ENCODE measurements around the gene CABP1. TPM values are rescaled to one million over a fixed set of nuclear protein-coding genes. Genes with fewer than 3 reads are reported as not detected.

Gene CABP1
- total RNA-seq, 1 experiment from 2014 or later = 1.2 TPM

- POLR2A ChIA-PET (ENCODE audit: low non-redundant PET) = no interaction called here
- Histone ChIP-seq H3K9me3 (ENCODE audit: low read depth, low read length, poor library complexity, severe bottlenecking) (no peaks in the 10 kb centered on the region), H3K36me3 (ENCODE audit: insufficient read depth, low read length, poor library complexity, severe bottlenecking) (peaks cover 55% of the 10 kb centered on the region), H3K4me1 (ENCODE audit: insufficient read depth, low read length, poor library complexity, severe bottlenecking) (peaks cover 5% of the 10 kb centered on the region), H3K27me3 (replicated peaks; ENCODE audit: insufficient read depth, low read depth, low read length, poor library complexity) (no peaks in the 10 kb centered on the region), H3K4me3 (ENCODE audit: low read depth, low read length, poor library complexity, severe bottlenecking) (no peak overlapping the region), H3K27ac (ENCODE audit: low read depth, low read length, poor library complexity, severe bottlenecking) (no peak overlapping the region)
- peak; percentile 89 for TF ChIP-seq CTCF (conservative IDR thresholded peaks at IDR 0.05; ENCODE audit: low read depth, low read length)
- no peak for TF ChIP-seq EZH2 (IDR thresholded peaks at IDR 0.05; ENCODE audit: borderline replicate concordance, low read depth, low read length, poor library complexity, severe bottlenecking)
- CTCF ChIA-PET = interaction anchor here (0.6 kb wide), 1 partner anchor 351 kb away, joined by 3 read pairs; no protein-coding TSS in a partner anchor
- peak; percentile 89 for DNase-seq (ENCODE audit: low spot score)
- BruUV-seq (replicated peaks) = no TSS peak
- intact Hi-C loops (cut with micrococcal nuclease; ENCODE audit: unreplicated experiment) = loop anchor here (1.0 to 5.0 kb wide), 3 partner anchors 67 to 387 kb away; partner anchors contain the start of gene PLA2G1B
Observed at GRCh38 chr12:120713861-120714482, 73.5 kb downstream of the CABP1 start.

Other genes starting within 250 kb of the CABP1 start
- gene COX6A1, start 202.5 kb upstream of the CABP1 start, total RNA-seq (2021) = 435 and 460 TPM in 2 replicates
- gene TRIAP1, start 194.2 kb upstream of the CABP1 start, total RNA-seq (2021) = 29.4 and 36.4 TPM in 2 replicates
- gene GATC, start 194.2 kb upstream of the CABP1 start, total RNA-seq (2021) = 40.2 and 42.4 TPM in 2 replicates
- 308 and 328 TPM in 2 replicates for gene SRSF9, start 170.9 kb upstream of the CABP1 start, total RNA-seq (2021)
- 546 and 617 TPM in 2 replicates for gene DYNLL1, start 144.5 kb upstream of the CABP1 start, total RNA-seq (2021)
- 36.5 and 40.4 TPM in 2 replicates for gene COQ5, start 111.5 kb upstream of the CABP1 start, total RNA-seq (2021)
- gene RNF10, start 106.3 kb upstream of the CABP1 start, total RNA-seq (2021) = 225 and 240 TPM in 2 replicates
- gene POP5, start 59.2 kb upstream of the CABP1 start, total RNA-seq (2021) = 41.0 and 42.4 TPM in 2 replicates
- gene MLEC, start 46.5 kb downstream of the CABP1 start, total RNA-seq (2021) = 145 and 176 TPM in 2 replicates
- 48.0 and 50.4 TPM in 2 replicates for gene UNC119B, start 69.8 kb downstream of the CABP1 start, total RNA-seq (2021)
- 3.4 and 5.7 TPM in 2 replicates for gene ACADS, start 85.2 kb downstream of the CABP1 start, total RNA-seq (2021)

Measured in A673 (cell line).